IPS-11a (cell line): ENCODE measurements around the gene SIKE1.
"Not testable (repeated sequence)": the region's sequence is repeated elsewhere in the genome, so short reads cannot be mapped to it uniquely, and the experiment has no call there.

Experiments
- H3K4me3 ChIP-seq: one replicate; pipeline ENCODE4 v1.5.1; 2013; ENCODE audit warnings: low read depth, low read length, control low read depth

Gene SIKE1

DNA sequence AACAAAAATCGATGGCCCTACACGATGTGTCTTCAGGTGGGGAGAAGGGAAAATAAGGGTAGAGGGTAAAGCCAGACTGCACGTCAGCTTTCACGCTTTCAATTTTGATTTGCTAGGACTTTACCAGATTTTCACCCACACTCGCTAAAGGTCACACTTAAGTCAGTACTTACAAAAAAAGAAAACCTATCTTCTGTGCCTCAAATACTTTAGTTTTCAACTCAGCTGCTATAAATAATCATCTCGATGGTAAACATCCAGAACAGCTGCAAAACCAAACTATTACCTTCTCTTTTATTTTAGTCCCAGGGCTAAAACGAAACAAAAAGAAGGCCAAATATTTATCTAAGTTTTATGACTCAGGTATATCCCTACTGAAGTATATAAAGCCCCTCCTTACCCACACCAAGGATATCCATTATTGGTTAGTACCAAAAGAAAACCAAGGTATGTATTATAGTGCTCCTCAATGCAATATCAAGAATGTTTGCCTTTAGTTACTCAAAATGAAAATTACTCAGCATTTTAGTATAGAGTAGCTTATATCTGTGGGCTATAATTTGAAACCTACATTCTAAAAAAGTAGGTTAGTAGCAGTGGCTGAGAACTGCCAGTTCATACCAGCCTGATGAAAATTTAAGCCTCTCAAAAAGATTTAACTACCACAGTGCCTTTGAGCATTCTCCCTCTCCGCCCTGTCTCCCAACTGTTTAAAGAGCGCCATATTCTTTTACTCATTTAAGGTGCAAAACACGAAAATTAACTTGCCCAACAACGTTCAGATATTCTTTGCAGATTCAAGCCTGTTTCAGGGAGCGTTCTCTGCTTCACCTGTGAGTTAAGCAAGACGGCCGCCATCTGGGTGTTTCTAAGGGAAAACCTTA is 24.2 kb downstream of the SIKE1 start:
- H3K4me3 ChIP-seq: peak overlapping the region; percentile 100

DNA sequence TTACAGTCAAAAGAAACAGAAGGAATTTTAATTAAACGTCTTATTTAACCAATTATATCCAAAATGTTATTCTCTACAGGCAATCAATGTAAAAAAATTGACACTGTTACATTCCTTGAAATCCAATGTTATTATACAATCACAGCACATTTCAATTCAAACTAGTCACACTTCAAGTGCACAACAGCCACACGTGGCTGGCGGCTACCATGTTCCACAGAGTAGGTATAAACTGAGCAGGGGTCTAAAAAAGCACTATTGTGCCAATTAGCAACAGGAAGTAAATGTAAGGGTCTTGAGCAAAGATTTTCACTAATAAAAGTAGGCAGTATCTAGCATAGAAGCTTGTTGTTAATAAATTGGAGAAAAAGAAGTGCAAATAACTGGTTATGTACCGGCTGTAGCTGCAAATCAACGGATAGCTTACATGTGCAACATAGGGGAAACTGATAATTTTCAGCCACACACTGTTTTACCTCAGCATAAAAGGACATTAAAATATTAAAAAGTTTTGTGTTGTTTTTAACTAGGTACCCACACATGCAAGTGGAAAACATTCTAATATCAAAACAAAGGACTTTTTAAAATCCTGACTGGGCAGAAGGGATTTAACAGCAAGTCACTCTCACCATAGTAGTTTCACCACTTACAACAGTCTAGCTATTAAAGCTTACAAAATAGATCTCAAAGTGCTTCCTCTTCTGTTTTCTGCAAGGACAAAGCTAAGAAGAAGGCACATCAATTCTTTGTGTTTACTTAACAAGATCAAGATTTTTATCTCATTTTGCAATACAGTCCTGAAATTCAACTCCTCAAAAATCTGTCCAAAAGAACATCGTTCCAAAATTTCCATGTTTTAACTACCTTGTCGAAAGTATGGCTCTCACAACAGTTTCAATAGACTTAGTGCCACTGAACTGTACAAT is 25.2 kb downstream of the SIKE1 start:
- no peak overlapping the region for H3K4me3 ChIP-seq

DNA sequence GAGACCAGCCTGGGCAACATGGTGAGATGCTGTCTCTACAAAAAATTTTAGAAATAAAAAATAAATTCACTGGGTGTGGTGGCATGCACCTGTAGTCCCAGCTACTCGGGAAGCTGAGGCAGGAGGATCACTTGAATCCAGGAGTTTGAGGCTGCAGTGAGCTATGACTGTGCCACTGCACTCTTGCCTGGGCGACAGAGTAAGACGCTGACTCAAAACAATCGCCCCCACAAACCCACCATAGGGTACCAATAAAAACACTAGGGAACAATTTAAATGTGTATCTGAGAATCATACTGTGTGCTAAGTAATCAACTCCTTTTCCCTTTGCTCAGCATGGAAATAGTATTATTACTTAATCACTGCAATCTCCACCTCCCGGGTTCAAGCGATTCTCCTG is 26.8 kb downstream of the SIKE1 start:
- not testable (repeated sequence) for H3K4me3 ChIP-seq

DNA sequence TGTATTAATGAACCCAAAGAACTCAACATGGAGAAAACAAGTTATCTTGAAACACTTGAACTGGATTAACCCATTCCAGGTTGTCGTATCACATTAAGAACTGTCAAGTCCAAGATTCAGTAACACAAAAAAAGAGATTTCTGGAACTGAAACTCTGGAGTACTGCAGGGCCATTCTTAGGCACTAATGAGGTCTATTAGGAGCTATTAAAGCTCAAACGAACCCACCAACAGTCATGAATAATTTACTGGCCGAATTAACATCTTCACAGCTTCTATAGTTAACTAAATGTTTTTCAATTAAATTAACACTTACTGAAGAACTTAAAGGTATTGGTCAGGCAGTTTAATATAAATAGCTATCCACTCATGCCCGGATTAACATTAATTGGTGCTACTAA is 27.3 kb downstream of the SIKE1 start:
- H3K4me3 ChIP-seq: no peak overlapping the region

DNA sequence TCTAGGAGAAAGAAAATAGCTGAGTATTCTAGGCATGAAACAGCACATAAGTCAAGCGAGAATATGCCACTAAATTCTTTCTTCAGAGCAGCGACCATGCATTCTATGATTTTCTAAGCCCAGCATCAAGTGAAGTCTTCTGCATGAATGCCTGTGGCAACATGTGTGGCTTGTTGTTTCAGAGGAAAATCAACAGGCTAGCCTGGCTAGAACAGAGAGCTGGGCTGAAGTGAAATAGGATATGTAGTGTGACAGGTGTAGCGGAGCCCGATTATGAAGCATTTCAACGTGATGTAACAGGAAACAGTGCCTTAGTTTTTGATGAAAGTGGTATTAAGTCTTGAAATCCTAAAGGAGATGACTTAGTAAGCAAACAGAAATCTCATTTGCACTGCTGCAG is 29.7 kb downstream of the SIKE1 start:
- no peak overlapping the region for H3K4me3 ChIP-seq

DNA sequence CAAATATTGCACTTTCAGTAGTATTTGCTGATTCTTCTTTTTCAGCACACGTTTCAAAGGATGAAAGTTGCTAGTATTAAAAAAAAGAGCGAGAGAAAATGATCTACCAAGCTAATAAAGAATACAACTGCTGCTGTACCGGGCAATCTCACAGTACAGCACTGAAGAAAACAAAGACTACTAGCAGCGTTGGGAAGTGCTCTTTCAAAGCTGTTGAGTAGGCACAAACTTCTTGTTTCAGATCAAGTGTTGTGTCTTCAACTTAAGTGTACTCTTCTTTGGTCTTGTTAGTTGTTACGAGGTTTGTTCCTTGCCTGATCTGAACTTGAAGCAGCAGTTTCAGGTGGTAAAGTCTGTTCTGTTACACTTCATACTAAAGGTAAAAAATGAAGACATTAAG is 30.6 kb downstream of the SIKE1 start:
- H3K4me3 ChIP-seq: no peak overlapping the region

DNA sequence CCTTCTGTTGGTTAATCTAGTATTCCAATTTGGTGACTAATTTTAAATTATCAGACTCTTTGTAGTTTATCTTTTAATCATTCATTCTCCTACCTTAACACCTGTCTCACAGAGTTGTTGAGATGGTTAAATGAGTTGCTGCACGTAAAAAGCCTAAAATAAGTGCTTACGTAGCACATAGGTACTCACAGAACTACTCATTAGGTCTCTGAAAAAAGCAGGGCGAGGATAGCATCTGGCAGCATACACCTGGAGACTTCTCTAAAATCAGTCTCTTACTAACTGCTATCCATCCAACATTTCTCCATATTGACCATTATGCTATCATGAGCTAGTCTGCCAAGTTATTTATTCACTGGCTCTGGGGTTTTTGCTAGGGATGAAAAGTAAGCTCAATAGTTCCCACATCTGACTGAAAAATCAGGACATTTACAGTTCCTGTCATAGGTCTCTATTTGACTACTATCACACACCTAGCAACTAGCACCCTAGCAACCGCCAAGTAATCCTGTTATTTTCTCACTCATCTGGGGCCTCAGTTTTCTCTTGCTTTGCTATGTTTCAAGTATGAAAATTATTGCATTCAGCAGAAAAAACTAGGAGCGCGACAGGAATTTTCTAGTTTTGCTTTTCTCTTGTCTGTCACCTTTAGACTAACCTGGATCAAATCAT is 33.9 kb downstream of the SIKE1 start:
- H3K4me3 ChIP-seq: no peak overlapping the region

DNA sequence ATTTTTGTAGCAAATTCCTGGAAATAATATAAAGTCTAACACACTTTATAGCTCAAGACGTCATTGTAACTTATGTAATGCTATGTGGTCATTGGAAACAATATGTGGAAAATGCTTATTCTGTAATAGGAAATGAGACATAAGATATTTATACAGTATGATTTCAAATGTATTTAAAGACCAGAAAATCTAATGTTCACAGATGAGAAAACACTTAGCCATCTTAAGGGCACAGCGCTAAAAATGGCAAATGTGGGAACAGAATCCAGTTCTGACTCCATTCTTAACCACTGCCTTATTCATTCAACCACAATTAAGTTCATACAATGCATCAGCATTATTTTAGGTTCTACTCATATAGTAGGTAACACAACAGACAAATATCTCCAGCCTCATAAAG is 35.2 kb downstream of the SIKE1 start:
- H3K4me3 ChIP-seq: no peak overlapping the region

DNA sequence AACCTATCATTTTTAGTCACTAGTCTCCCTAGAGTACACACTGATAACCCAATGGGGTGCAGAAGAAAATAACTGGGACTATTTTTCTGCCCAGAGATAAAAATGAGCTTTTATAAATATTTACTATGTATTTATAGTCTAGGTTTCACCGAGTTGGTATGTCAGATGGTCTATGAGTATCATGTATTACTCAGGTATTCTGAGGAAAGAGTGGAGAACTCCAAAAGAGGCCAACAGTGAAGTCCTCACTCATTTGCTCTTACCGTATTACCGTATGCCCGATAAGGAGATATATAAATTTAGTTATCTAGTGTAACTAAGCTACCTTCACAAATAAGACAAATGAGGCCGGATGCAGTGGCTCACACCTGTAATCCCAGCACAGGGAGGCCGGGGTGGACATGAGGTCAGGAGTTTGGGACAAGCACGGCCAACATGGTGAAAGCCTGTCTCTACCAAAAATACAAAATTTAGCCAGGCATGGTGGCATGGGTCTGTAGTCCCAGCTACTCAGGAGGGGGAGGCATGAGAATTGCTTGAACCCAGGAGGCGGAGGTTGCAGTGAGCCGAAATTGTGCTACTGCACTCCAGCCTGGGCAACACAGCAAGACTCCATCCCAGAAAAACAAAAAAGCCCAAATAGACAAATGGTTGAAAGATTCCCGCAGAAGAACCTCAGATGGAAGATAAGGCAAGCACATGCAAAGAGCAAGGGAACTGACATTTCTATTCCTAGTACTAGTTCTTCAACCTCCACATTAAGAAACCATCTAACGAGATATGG is 38.3 kb downstream of the SIKE1 start:
- H3K4me3 ChIP-seq: no peak overlapping the region

DNA sequence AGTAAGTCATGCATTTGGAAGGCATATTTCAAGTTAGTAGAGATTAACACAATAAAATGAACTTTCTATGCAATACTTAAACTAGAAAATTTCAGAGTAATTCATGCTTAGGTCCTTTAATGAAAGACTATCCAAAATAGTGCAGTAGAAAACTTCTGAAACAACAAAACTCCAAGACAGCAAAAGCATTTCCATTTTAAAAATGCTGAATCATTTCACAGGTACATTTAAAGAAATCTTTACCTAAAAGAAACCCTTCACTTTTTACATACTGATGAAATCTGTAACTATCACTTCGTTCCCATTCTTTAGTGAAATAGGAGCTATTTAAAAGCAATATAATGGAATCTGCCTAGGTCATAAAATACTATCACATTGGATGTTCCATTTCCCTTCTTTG is 40.2 kb downstream of the SIKE1 start:
- no peak overlapping the region for H3K4me3 ChIP-seq

DNA sequence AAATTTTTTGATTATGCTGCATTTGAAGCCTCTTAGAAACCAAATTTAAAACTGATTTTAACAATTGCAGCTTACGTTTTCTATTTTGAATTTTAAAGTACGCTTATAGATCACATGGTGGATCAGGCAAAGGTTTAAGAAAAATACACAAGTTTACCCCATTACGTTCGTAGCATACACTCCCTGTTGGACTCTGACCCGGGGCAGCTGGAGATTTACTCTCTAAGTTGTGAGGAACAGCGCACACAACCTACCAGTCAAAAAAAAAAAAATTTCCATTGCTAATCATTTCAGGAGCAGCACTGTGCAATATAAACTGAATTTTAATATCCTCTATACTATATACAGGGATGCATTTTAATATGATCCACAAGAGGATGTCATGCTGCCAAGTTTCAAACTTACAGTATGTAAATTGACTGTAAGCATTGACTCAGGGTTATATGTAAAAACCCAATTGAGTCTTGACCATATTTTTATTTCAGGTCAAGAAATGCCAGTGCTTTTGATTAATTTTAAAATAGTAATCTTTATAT is 43.1 kb downstream of the SIKE1 start:
- H3K4me3 ChIP-seq: no peak overlapping the region

DNA sequence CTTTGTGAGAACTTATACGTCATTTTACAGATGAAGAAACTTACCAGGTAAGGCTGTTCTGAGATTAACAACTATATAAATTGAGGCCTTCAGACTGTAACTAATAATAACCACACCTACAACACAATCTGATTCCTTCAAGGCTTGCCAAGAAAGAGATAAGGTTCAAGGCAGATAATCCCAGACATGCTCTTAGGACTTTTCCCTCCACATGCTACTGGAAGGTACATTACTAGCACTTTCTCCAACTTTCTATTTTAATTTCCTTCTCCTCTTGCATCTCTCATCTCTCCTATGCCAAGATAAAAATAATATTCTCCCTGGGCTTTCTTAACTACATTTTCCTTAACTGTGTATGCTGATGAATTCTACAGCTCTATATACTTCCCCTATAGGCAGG is 45.0 kb downstream of the SIKE1 start:
- no peak overlapping the region for H3K4me3 ChIP-seq

DNA sequence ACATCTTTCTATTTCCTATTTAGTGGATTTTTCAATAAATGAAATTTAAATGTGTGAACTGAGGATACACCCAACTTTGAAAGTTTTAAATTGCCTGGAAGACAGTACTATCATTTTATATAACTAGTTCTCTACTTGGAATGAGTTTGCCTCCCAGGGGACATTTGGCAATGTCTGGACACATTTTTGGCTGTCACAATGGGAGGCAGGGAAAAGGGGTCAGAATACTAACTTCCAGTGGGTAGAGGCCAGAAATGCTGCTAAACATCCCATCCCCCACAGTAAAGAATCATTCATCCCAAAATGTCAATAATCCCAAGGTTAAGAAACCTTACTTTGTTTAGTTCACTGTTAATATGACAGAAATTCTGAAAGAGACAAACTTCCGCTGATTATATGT is 50.7 kb downstream of the SIKE1 start:
- H3K4me3 ChIP-seq: no peak overlapping the region

DNA sequence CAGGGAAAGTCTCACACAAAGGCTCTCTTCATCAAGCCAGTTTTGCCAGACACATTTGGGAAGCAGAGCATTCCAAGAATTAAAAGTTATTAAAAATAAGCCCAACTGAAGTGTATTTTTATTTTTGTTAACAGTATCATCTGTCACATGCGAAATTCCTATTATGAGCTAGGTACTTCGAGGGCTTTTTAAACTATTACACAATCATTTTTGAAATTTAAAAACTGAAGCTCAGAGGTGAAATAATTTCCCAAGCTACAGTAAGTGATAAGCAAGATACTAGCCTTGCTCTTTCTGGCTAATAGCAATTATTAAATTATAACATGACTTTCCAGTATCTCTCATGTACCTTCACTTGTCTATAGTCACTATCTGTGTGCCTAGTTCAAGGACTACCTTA is 51.9 kb downstream of the SIKE1 start:
- H3K4me3 ChIP-seq: no peak overlapping the region

DNA sequence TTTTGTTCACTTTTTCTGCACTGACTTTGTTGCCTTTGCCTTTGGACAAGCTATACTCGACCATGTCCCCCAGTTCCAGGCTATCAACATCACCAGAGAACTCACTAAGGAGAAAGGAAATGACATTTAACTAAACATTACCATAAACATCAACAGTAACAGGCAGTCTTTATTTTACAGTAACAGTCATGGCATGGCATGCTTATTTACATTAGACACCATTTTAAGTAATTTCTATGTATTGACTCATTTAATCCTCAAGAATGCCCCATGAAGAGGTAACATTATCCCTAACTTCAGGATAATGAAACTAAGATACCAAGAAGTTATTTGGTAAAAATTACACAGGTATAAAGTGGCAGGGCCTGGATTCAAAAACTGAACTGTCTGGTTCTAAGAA is 55.3 kb downstream of the SIKE1 start:
- no peak overlapping the region for H3K4me3 ChIP-seq

DNA sequence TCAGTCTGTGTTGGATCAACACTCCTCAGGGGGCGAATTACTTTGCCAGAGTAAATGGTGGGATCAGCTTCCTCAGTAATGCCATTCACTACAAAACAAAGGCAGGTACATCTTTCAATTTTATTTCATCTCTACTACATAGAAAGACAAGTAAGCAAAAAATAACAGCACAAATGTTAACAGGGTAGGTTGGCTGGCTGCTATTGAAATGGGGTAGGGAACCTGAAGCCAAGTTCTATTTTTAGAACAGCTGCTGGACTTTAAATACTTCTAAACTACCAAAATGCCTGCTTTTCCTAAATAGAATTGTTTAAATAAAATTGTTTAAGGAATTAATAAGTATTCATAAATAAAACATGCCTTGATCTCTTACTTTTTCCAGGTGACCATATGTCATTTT is 56.6 kb downstream of the SIKE1 start:
- H3K4me3 ChIP-seq: no peak overlapping the region

DNA sequence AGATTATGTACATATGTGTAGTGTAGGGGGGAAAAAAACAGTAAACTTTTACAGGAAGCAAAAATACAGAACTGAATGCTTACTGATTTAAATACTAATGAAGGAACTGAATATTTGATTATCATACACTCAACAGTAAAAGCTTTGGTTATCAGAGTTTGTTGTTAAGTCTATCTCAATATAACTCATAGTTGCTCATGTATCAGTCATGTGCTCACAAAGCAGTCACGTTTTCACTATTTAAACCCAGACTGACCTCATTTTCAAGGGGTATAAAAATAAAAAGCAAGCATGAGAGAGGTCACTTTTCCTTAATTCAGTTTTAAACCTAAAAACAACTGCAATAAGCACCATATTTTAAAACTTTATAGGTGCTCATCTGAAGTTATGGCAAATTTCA is 57.0 kb downstream of the SIKE1 start:
- no peak overlapping the region for H3K4me3 ChIP-seq

DNA sequence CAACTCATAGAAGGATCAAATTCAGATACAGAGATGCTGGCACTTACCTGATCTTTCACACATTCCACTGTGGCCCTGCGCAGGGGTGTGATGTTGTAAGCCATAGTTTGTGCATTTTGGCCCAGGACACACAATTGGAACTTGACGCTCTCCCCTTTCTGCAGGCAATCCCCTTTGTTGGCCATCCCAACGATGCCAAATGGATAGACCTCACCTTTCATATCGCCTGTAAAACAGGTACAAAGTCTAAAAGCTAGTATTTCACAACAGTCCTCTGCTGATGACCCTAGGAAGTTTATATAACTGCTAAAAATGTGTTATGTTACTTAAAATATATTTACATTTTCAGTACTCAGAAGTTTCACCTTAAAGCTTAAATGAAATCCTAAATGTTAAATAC is 60.0 kb downstream of the SIKE1 start:
- H3K4me3 ChIP-seq: no peak overlapping the region
